ENCODE measurements around the gene DERL2.

DERL2 gene

GRCh38 chr17:5444209-5444608, 41.8 kb downstream of the DERL2 start:
- peaks cover 5% of the 10 kb centered on the region for H3K4me1 ChIP-seq (ENCODE audit: insufficient read depth, low read length, severe bottlenecking)
- H3K9me3 ChIP-seq (ENCODE audit: low read length) = no peaks in the 10 kb centered on the region
- no peak overlapping the region for H2AFZ ChIP-seq (ENCODE audit: low read length)
- 0 out of 2 replicates have a peak, but pooled peaks cover 6% of the 10 kb centered on the region for H3F3A ChIP-seq (ENCODE audit: insufficient read depth, low read length)
- peaks cover 59% of the 10 kb centered on the region for H3K36me3 ChIP-seq (ENCODE audit: insufficient read depth, low read length)
- no peak overlapping the region for H3K4me3 ChIP-seq (ENCODE audit: low read depth, low read length, poor library complexity, severe bottlenecking)
- H3K4me2 ChIP-seq (ENCODE audit: low read length) = no peak overlapping the region
- H4K20me1 ChIP-seq (ENCODE audit: insufficient read depth, low read length) = no peaks in the 10 kb centered on the region
- TF ChIP-seq EZH2 (IDR thresholded peaks at IDR 0.05; ENCODE audit: borderline replicate concordance, low read length) (no peak), CTCF (IDR thresholded peaks at IDR 0.05; ENCODE audit: low read length) (no peak)
- H3K79me2 ChIP-seq (ENCODE audit: insufficient read depth, low read length) = no peaks in the 10 kb centered on the region
- no peaks in the 10 kb centered on the region for H3K27me3 ChIP-seq (ENCODE audit: insufficient read depth, low read length)
- no peak overlapping the region for H3K27ac ChIP-seq (ENCODE audit: low read depth, low read length, poor library complexity, severe bottlenecking)
- H3K9me2 ChIP-seq (ENCODE audit: low read depth, low read length) = no peaks in the 10 kb centered on the region
- H3K9ac ChIP-seq (ENCODE audit: low read length) = no peak overlapping the region

GRCh38 chr17:5443728-5444127, 42.2 kb downstream of the DERL2 start:
- Histone ChIP-seq H3K4me1 (ENCODE audit: insufficient read depth, low read length, severe bottlenecking) (peaks cover 6% of the 10 kb centered on the region), H3K9me3 (ENCODE audit: low read length) (no peaks in the 10 kb centered on the region), H3K27ac (ENCODE audit: low read depth, low read length, poor library complexity, severe bottlenecking) (no peak overlapping the region), H3K79me2 (ENCODE audit: insufficient read depth, low read length) (peaks cover under 1% of the 10 kb centered on the region), H2AFZ (ENCODE audit: low read length) (no peak overlapping the region), H3K4me2 (ENCODE audit: low read length) (no peak overlapping the region), H3F3A (ENCODE audit: insufficient read depth, low read length) (0 out of 2 replicates have a peak, but pooled peaks cover 6% of the 10 kb centered on the region), H4K20me1 (ENCODE audit: insufficient read depth, low read length) (no peaks in the 10 kb centered on the region), H3K9me2 (ENCODE audit: low read depth, low read length) (no peaks in the 10 kb centered on the region), H3K27me3 (ENCODE audit: insufficient read depth, low read length) (no peaks in the 10 kb centered on the region), H3K9ac (ENCODE audit: low read length) (no peak overlapping the region), H3K4me3 (ENCODE audit: low read depth, low read length, poor library complexity, severe bottlenecking) (no peak overlapping the region), H3K36me3 (ENCODE audit: insufficient read depth, low read length) (peaks cover 57% of the 10 kb centered on the region)
- TF ChIP-seq CTCF (IDR thresholded peaks at IDR 0.05; ENCODE audit: low read length) (no peak), EZH2 (IDR thresholded peaks at IDR 0.05; ENCODE audit: borderline replicate concordance, low read length) (no peak)

GRCh38 chr17:5439446-5439764, 46.6 kb downstream of the DERL2 start:
- Histone ChIP-seq H3K4me3 (ENCODE audit: low read depth, low read length, poor library complexity, severe bottlenecking) (peak overlapping the region; percentile 95), H2AFZ (ENCODE audit: low read length) (no peak overlapping the region), H3K9ac (ENCODE audit: low read length) (peak overlapping the region; percentile 55), H3K9me2 (ENCODE audit: low read depth, low read length) (no peaks in the 10 kb centered on the region), H3K27ac (ENCODE audit: low read depth, low read length, poor library complexity, severe bottlenecking) (peak overlapping the region; percentile 61), H3K9me3 (ENCODE audit: low read length) (no peaks in the 10 kb centered on the region), H3K4me2 (ENCODE audit: low read length) (peak overlapping the region; percentile 69), H3F3A (ENCODE audit: insufficient read depth, low read length) (0 out of 2 replicates have a peak, but pooled peaks cover 6% of the 10 kb centered on the region), H3K79me2 (ENCODE audit: insufficient read depth, low read length) (peaks cover 20% of the 10 kb centered on the region), H4K20me1 (ENCODE audit: insufficient read depth, low read length) (no peaks in the 10 kb centered on the region), H3K4me1 (ENCODE audit: insufficient read depth, low read length, severe bottlenecking) (peaks cover 27% of the 10 kb centered on the region), H3K36me3 (ENCODE audit: insufficient read depth, low read length) (peaks cover 54% of the 10 kb centered on the region), H3K27me3 (ENCODE audit: insufficient read depth, low read length) (no peaks in the 10 kb centered on the region)
- TF ChIP-seq CTCF (IDR thresholded peaks at IDR 0.05; ENCODE audit: low read length) (peak; percentile 15; the same call in 1 of the 2 replicates), EZH2 (IDR thresholded peaks at IDR 0.05; ENCODE audit: borderline replicate concordance, low read length) (no peak)

Measured in OCI-LY1 (cell line).